GM15510 (cell line): ENCODE data around the gene MAEA.

Source experiments
- POLR2A ChIP-seq: IDR thresholded peaks from 3 replicates; pipeline ENCODE4 v1.6.1; 2011; ENCODE audit warnings: borderline replicate concordance; ENCODE audit not compliant: insufficient read length; ENCODE audit errors: extremely low read depth

MAEA gene

GRCh38 chr4:1317177-1318045 lies 27.7 kb downstream of the MAEA start:
- no peak for TF ChIP-seq POLR2A

GRCh38 chr4:1318046-1318375 lies 28.3 kb downstream of the MAEA start:
- no peak for TF ChIP-seq POLR2A

GRCh38 chr4:1318488-1319213 lies 29.0 kb downstream of the MAEA start:
- TF ChIP-seq POLR2A: no peak

- TF ChIP-seq POLR2A: no peak
These were observed 31.8 kb downstream of the MAEA start for GRCh38 chr4:1321486-1321885.

GRCh38 chr4:1321946-1322650 lies 32.4 kb downstream of the MAEA start:
- TF ChIP-seq POLR2A: no peak

GRCh38 chr4:1323280-1323634 lies 33.6 kb downstream of the MAEA start:
- TF ChIP-seq POLR2A: no peak

- TF ChIP-seq POLR2A: no peak
These were observed 34.1 kb downstream of the MAEA start for GRCh38 chr4:1323635-1324442.

- TF ChIP-seq POLR2A: no peak
These were observed 35.4 kb downstream of the MAEA start for GRCh38 chr4:1325176-1325480.

- no peak for TF ChIP-seq POLR2A
These were observed 36.3 kb downstream of the MAEA start for GRCh38 chr4:1325681-1326635.

- no peak for TF ChIP-seq POLR2A
These were observed 37.2 kb downstream of the MAEA start for GRCh38 chr4:1326751-1327525.

GRCh38 chr4:1327526-1328266 lies 38.0 kb downstream of the MAEA start:
- no peak for TF ChIP-seq POLR2A
